ENCODE results near the gene SMO.
"Not testable (repeated sequence)": the region's sequence is repeated elsewhere in the genome, so short reads cannot be mapped to it uniquely, and the experiment has no call there.

GRCh38 chr7:129252603-129253002, 64.2 kb downstream of the SMO start:
- not testable (repeated sequence) for TF ChIP-seq CTCF (conservative IDR thresholded peaks at IDR 0.05; ENCODE audit: low read depth in 2 of 2); REST (IDR thresholded peaks at IDR 0.05; ENCODE audit: unreplicated experiment); POLR2AphosphoS5 (IDR thresholded peaks at IDR 0.05; ENCODE audit: low read depth); CREB1 (CRISPR knock-in tag; IDR thresholded peaks at IDR 0.05; ENCODE audit: low read depth); NANOG (IDR thresholded peaks at IDR 0.05; ENCODE audit: borderline replicate concordance); EZH2 (IDR thresholded peaks at IDR 0.05; ENCODE audit: low read depth, unreplicated experiment); EZH2phosphoT487 (IDR thresholded peaks at IDR 0.05; ENCODE audit: unreplicated experiment); ETS1 (IDR thresholded peaks at IDR 0.05); JUNB (IDR thresholded peaks at IDR 0.05; ENCODE audit: unreplicated experiment); STAT1 (IDR thresholded peaks at IDR 0.05; ENCODE audit: unreplicated experiment)

Data from GM23338 (cell line).